ENCODE results near the gene PRMT3.
"Not testable (repeated sequence)": the region's sequence is repeated elsewhere in the genome, so short reads cannot be mapped to it uniquely, and the experiment has no call there.

PRMT3 gene

GRCh38 chr11:20518323-20518834, 130.9 kb downstream of the PRMT3 start:
- DNase-seq (ENCODE audit: low spot score), result no peak

- DNase-seq (ENCODE audit: low spot score), result no peak
These were observed 135.0 kb downstream of the PRMT3 start for GRCh38 chr11:20522536-20522935.

GRCh38 chr11:20529757-20530156, 142.2 kb downstream of the PRMT3 start:
- DNase-seq (ENCODE audit: low spot score), result no peak

GRCh38 chr11:20530942-20531703, 143.6 kb downstream of the PRMT3 start:
- DNase-seq (ENCODE audit: low spot score), result no peak

GRCh38 chr11:20535271-20535881, 147.9 kb downstream of the PRMT3 start:
- DNase-seq (ENCODE audit: low spot score), result no peak

- no peak for DNase-seq (ENCODE audit: low spot score)
These were observed 148.8 kb downstream of the PRMT3 start for GRCh38 chr11:20536365-20536764.

- no peak for DNase-seq (ENCODE audit: low spot score)
These were observed 149.3 kb downstream of the PRMT3 start for GRCh38 chr11:20536784-20537183.

- no peak for DNase-seq (ENCODE audit: low spot score)
These were observed 154.0 kb downstream of the PRMT3 start for GRCh38 chr11:20541503-20541902.

GRCh38 chr11:20544603-20545237, 157.2 kb downstream of the PRMT3 start:
- DNase-seq (ENCODE audit: low spot score), result no peak

GRCh38 chr11:20547411-20547810, 159.9 kb downstream of the PRMT3 start:
- DNase-seq (ENCODE audit: low spot score), result no peak

GRCh38 chr11:20551096-20551495, 163.6 kb downstream of the PRMT3 start:
- no peak for DNase-seq (ENCODE audit: low spot score)

GRCh38 chr11:20555783-20556182, 168.3 kb downstream of the PRMT3 start:
- DNase-seq (ENCODE audit: low spot score), result no peak

- not testable (repeated sequence) for DNase-seq (ENCODE audit: low spot score)
These were observed 168.9 kb downstream of the PRMT3 start for GRCh38 chr11:20556396-20556795.

- DNase-seq (ENCODE audit: low spot score), result no peak
These were observed 171.2 kb downstream of the PRMT3 start for GRCh38 chr11:20558741-20559140.

All from kidney capillary endothelial cell (primary cell).